RPMI8226 (cell line): Measurements from ENCODE around the gene LIAS.
"Not testable (repeated sequence)": the region's sequence is repeated elsewhere in the genome, so short reads cannot be mapped to it uniquely, and the experiment has no call there.

ENCODE experiments used
- DNase-seq: peaks from one replicate; pipeline ENCODE4 v3.0.0-alpha.2; 2015

The LIAS gene

DNA sequence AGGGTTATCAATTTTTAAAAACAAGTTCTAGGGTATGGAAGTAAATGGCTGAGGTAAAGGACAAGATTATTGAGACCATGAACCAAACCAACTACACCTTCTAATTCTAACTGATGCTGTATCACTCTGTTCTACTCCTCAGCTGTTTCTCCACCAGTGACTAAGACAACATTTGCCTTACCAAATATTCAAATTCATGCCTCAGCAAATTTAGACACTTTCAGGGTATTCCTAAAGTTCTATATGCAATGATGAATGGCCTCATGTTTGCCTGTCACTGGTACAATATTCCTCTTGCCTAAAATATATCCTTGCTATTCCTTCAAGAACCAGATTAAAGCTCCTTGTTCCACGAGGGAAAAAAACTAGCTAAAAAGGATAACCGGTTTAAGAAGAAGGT lies 5.1 kb upstream of the LIAS start:
- DNase-seq: no peak

- no peak for DNase-seq
These were observed 3.4 kb upstream of the LIAS start for GRCh38 chr4:39455486-39455885.

GRCh38 chr4:39456946-39457763 lies 1.7 kb upstream of the LIAS start:
- no peak for DNase-seq

GRCh38 chr4:39458161-39458504 lies 723 bp upstream of the LIAS start:
- not testable (repeated sequence) for DNase-seq

DNA sequence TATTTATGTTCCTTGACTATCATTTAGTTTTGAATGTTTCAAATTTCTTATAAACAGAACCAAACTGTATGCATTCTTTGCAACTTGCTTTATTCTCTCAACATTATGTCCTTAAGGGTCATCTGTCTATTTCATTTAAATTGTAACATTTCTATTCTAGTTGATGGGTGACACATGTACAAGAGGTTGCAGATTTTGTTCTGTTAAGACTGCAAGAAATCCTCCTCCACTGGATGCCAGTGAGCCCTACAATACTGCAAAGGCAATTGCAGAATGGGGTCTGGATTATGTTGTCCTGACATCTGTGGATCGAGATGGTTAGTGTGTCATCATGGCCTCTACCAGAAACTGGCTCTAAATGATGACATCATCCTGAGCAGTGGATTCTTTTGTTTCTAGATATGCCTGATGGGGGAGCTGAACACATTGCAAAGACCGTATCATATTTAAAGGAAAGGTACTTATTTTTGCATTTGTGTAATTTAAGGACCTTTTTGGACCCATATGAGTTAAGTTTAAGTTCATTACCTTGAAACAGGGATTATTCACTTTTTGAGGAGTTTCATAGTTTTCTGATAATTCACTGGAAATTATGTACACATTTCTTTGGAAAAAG lies 6.1 kb downstream of the LIAS start:
- peak; percentile 10 for DNase-seq

- no peak for DNase-seq
These were observed 7.9 kb downstream of the LIAS start for GRCh38 chr4:39466747-39467146.

DNA sequence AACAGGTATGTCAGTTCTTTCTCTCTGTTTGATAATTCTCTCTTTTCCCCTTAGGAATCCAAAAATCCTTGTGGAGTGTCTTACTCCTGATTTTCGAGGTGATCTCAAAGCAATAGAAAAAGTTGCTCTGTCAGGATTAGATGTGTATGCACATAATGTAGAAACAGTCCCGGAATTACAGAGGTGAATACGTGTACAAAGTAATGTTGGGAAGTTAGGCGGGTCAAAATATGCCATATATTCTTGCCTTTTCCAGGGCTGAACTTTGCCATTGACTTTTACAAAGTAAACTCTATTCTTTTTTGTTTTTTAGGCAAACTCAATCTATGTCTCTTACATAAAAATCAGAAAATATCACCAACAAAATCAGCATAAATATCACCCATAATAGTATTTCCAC lies 8.6 kb downstream of the LIAS start:
- no peak for DNase-seq

- peak; percentile 58 for DNase-seq
These were observed 10.7 kb downstream of the LIAS start for GRCh38 chr4:39469429-39470077.

GRCh38 chr4:39470402-39470801 lies 11.5 kb downstream of the LIAS start:
- DNase-seq: no peak

GRCh38 chr4:39472396-39472795 lies 13.5 kb downstream of the LIAS start:
- DNase-seq: no peak

DNA sequence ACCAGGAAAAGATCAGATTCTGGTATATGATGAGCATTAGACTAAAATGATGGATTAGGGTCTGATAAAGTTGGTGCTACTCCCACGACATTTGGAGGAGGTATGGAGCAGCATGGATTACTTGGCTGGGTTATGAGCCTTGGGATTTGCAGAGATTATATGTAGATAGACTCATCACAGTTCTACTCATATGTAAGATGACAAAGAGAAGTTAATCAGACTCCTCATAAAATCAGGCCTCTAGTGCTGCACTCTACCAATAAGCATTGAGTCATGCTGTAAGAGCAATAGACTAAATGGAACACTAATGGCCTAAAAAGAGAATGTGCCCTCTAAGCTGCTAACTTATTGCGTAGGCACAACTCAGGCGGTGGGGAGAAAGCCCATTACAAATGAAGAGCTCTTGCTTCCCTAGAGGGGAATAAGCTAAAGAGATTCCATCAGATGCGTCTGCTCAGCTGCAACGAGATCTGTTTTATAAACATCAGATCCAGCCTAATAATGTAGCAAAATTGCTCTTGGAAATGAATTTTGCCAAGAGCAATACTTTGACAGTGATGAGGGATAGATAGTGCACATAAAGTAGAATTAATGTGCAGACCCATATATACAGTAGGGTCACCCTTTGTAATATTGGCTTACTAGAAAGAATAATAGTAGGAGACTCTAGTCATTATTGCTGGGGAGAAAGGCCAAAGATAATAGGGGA lies 17.5 kb downstream of the LIAS start:
- no peak for DNase-seq

GRCh38 chr4:39480251-39480650 lies 21.4 kb downstream of the LIAS start:
- DNase-seq: no peak

DNA sequence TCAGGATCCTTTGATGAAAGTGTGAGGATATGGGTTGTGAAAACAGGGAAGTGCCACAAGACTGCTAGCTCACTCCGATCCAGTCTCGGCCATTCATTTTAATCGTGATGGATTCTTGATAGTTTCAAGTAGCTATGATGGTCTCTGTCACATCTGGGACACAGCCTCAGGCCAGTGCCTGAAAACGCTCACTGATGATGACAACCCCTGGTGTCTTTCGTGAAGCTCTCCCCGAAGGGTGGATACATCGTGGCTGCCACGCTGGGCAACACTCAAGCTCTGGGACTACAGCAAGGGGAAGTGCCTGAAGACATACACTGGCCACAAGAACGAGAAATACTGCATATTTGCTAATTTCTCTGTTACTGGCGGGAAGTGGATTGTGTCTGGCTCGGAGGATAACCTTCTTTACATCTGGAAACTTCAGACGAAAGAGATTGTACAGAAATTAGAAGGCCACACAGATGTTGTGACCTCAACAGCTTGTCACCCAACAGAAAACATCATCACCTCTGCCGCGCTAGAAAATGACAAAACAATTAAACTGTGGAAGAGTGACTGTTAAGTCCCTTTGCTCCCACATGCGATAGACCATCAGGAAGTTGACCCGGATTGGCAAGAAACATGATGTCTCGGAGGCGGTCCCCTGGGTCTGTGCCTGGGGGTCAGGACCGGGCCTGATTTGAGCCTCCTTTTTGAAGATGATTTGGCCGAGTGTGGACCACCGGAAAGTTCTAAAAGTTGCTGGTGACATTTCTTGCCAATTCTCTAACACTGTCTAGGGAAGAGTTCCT lies 22.2 kb downstream of the LIAS start:
- DNase-seq: no peak

- no peak for DNase-seq
These were observed 25.9 kb downstream of the LIAS start for GRCh38 chr4:39484582-39485272.

DNA sequence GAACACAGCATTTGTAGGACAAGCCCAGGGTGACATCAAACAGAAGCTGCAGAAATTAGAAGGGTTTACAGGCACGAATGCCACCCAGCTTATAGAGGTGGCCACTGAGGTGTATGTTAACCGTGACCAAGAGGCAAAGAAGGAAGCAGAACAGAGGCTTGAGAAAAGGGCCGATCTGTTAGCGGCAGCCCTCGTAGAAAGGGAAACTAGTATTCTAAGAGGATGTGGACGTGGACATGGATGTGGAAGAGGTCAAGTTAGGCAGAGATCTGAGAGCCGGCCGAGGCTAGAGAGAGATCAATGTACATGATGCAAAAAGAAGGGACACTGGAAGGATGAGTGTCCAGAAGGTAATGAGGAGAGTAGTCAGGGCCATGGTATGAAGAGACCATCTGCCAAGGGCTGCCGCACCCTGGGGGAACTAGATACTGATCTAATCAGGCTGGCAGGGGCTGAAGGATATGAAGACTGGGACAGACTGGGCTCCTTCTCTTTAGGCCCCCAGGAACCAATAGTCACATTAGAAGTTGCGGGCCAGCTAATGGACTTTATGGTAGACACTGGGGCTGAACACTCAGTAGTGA lies 27.5 kb downstream of the LIAS start:
- DNase-seq: no peak

DNA sequence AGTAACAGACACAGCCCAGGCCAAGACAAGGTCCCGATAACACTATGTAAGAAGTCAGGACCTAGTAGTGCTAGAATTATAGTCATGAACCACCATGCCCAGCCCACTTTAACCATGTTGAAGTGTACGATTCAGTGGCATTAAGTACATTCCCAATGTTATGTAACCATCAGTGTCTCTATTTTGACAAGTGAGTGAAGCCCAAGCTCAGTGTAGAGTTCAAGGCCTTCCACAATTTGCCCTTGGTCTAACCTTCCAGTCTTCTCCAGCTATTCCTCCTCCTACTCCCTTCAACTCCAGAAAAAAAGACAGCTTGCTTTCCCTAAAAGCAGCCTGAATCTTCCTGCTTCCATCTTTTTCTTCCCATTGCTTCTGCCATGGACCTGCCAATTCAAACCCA lies 31.5 kb downstream of the LIAS start:
- no peak for DNase-seq

- DNase-seq: no peak
These were observed 35.5 kb downstream of the LIAS start for GRCh38 chr4:39494354-39494753.

GRCh38 chr4:39495446-39496213 lies 36.8 kb downstream of the LIAS start:
- no peak for DNase-seq

DNA sequence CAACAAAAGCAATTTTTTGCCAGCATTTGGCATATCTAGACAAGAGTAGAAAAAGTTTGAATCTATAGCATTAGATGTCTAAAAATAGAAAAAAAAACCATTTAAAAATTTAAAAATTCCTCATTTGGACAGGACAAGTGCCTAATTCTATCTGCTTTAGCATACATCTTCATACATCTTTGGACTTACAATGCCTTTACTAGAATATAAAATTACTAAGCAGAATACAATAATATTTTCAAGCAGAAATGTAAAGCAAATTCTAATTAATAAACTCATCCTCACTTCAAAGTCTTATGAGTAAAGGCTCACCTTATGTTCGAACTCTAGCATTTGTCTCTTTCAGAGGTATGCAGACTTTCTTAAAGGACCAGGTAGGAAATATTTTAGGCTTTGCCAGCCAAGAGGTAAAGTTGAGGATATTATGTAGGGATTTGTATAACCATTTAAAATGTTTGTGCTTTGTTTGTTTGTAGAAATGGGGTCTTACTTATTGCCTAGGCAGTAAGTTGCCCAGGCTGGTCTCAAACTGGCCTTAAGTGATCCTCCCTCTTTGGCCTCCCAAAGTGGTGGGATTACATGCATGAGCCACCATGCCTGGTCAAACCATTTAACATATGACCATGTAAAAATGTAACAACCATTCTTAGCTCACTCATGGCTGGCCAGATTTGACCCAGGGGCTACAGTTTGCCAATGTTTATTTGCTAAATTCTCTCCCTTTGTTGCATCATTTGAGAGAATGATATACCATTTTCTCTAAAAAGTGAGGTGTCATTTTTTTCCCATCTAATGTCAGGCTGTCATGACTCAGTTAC lies 39.3 kb downstream of the LIAS start:
- no peak for DNase-seq

GRCh38 chr4:39498727-39499020 lies 39.8 kb downstream of the LIAS start:
- DNase-seq: no peak
